ENCODE results near the gene DNAH7.

DNA sequence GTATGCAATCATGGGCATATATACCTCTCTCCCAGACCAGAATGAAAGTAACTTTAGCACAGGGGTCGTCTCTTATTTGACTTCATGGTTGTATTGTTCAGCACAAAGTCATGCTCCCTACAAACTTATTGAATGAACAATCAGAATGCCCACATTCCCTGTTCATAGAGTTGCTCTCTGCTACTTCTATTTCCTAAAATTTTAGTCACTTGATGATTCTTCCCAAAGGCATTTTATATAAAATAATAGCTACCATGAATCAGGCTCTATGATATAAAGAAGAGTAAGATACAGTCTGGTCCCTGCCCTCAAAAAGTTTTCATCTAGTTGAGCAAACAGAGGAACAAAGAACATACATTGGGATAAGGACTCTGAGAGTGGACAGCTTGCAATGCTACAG, 249.4 kb downstream of the DNAH7 start:
- TF ChIP-seq YY1 (IDR thresholded peaks at IDR 0.05; ENCODE audit: insufficient read depth, insufficient read length) (no peak), ZNF274 (IDR thresholded peaks at IDR 0.05; ENCODE audit: low read depth, low read length) (no peak)

All from NT2/D1 (cell line).